Retinal pigment epithelial cell (primary cell): ENCODE results near the gene TAF15.

Experiments used
- DNase-seq: peaks from one replicate; pipeline ENCODE4 v3.0.0-alpha.2; 2010; ENCODE audit warnings: low read depth
- H3K4me3 ChIP-seq: 2 replicates; pipeline ENCODE4 v1.5.1; 2011; ENCODE audit warnings: mild to moderate bottlenecking, low read length, control low read depth, moderate library complexity
- CTCF ChIP-seq: conservative IDR thresholded peaks from 2 replicates; pipeline ENCODE4 v1.5.1; 2011; ENCODE audit warnings: low read depth, low read length, control low read depth, inconsistent platforms

Gene TAF15

GRCh38 chr17:35773679-35774425, 35.4 kb upstream of the TAF15 start:
- DNase-seq, result no peak
- TF ChIP-seq CTCF, result no peak
- no peak overlapping the region for H3K4me3 ChIP-seq

GRCh38 chr17:35774499-35774898, 34.8 kb upstream of the TAF15 start:
- DNase-seq, result no peak
- no peak for TF ChIP-seq CTCF
- H3K4me3 ChIP-seq, result no peak overlapping the region

GRCh38 chr17:35775039-35775438, 34.2 kb upstream of the TAF15 start:
- DNase-seq, result no peak
- H3K4me3 ChIP-seq, result no peak overlapping the region
- no peak for TF ChIP-seq CTCF

GRCh38 chr17:35775583-35775982, 33.7 kb upstream of the TAF15 start:
- H3K4me3 ChIP-seq, result no peak overlapping the region
- TF ChIP-seq CTCF, result no peak
- no peak for DNase-seq

- no peak for DNase-seq
- no peak overlapping the region for H3K4me3 ChIP-seq
- no peak for TF ChIP-seq CTCF
Observed at GRCh38 chr17:35778641-35779196, 30.6 kb upstream of the TAF15 start.

GRCh38 chr17:35780950-35781349, 28.3 kb upstream of the TAF15 start:
- DNase-seq, result no peak
- no peak for TF ChIP-seq CTCF
- H3K4me3 ChIP-seq, result no peak overlapping the region

- H3K4me3 ChIP-seq, result no peak overlapping the region
- TF ChIP-seq CTCF, result no peak
- no peak for DNase-seq
Observed at GRCh38 chr17:35784895-35785294, 24.4 kb upstream of the TAF15 start.
